DMS53 (cell line): ENCODE measurements around the gene ASTN1.

Experiments
- DNase-seq: peaks from one replicate; lab custom pipeline; 2025; lab: John Stamatoyannopoulos, UW

Gene ASTN1

DNA sequence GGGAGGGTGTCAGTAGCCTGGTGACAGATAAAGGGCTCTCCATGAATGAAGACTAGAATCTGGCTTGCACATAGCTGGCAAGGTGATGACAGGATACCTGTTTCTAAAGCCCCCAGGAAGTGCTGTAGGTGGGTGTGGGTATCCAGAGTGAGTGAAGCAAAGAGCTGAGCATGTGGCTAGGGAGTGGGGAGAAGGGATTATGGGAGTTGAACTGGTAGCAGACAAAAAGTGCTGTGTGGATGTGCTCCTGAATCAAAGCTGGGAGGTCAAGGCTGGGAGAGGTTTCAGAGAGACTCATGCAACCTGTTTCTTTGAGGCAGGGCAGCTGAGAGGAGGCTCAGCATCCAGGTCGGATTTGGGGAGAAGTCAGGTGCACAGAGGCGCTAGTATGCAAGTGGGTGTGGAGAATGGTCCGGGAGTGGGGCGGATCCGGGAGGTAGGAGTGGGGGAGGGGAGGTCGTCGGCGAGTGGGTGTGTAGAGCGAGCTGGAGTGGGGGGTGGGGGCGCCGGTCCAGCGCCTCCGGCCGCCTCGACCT lies 600 bp downstream of the ASTN1 start:
- peak; percentile 44 for DNase-seq

DNA sequence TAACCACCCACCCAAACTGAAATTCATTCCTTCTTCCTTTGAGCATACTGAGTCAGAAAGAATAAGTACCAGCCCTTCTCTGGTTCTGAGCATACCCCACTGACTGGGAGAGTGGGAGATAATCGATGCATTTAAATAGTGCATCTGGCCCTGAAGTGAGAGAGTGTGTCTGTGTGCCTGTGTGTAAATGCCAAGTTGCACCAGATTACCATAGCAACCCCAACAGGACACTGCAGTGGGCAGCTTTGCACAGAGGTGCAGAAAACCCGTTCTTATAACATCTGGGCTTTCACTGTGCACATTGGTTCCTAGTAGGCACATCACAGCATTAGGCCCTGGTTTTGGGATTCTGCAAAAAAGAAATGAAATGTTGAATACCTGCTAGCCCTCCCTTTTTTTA lies 2.3 kb downstream of the ASTN1 start:
- DNase-seq: no peak

DNA sequence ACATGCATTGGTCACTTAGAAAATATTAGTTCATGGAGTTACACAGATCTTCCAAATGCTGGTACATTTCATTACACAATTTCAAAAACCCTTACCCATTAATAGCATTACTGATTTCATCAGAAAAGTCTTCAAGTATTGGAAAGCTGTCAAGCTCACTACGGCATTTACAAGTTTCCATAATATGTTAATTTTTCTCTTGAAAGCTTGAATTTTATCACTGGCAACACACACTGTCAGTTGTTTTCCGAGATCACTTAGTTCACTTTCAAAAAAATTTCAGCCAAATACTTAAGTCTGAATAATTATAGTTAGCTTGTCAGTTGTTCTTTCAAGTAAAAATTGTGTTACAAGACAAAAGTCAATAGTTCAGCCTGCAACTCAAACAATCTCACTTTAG lies 18.0 kb downstream of the ASTN1 start:
- no peak for DNase-seq

DNA sequence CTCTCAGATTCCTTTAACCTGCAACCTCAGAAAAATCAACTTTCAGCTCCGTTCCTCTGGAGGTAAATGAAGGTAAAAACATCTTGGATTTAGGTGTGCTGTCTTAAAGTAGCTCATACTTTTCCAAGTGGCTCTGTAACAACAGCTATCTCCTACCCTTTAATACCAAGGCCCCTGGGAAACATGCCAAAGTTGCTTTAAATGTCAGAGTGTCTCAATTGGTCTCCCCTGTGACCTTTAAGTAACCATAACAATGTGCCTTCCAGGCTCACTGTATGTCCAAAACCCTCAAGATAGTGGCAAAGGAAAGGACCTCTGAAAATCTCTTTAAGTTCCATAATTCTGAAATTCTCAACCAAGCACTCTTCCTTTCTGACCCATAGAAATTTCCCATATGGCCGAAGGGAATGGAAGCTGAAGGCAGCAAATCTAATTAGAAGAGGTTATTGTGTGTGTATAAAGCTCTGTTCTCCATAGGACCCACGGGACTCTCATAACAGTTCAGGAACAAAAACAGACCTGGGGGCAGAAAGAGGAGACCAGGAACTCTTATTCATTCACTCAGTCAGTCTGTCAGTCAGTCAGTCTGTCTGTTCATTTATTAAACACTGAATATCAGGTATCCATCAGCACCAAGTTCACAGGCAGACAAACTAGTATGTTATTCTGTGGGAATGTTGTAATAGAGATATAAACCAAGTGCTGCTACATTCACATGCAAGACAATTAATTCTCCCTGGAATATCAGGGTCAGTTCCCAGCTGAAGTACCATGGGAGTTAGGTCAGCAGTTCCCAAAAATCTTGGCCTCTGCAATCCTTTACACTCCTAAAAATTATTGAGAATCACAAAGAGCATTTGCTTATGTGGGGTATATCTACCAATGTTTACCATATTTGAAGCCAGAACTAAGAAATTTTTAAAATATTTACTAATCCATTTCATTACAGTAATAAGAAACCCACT lies 19.1 kb downstream of the ASTN1 start:
- no peak for DNase-seq

DNA sequence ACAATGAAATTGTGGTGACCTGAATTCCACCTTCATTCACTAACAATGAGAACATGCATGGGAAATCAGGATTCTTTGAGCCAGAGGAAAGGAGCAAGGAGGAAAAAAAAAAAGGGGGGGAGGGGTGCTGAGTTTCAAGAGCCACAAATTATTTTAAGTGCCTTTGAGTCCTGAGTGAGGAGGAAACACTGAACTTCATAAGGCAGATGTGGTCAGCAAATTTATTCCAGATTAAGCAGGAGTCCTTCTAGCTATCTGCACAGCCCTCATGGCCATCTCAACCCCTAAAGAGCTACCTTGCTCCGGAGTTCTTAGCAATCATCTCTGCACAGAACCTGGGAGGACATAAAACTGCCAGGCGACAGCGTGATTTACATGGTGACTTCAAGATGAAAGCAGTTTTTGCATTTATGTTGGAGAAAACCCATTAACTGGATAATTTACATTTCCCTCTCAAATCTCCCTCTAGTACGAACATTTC lies 21.7 kb downstream of the ASTN1 start:
- DNase-seq: no peak

DNA sequence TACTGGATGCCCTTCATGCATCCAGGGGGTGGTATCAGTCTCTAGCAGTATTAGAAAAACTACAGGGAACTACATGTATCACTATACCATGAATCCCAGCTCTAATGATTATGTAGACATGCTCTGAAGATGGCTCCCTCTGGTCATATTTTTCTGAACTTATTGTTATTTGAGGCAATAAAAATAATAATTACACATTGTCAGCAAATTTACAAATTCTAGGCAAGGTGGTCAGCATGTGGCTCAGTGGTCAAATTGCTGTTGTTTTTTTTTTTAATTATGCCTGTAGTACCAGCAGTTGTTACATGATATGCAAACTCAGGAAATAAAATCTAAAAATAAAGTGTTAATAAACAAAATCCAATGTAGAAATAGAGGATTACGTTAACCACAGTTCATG lies 22.5 kb downstream of the ASTN1 start:
- no peak for DNase-seq

DNA sequence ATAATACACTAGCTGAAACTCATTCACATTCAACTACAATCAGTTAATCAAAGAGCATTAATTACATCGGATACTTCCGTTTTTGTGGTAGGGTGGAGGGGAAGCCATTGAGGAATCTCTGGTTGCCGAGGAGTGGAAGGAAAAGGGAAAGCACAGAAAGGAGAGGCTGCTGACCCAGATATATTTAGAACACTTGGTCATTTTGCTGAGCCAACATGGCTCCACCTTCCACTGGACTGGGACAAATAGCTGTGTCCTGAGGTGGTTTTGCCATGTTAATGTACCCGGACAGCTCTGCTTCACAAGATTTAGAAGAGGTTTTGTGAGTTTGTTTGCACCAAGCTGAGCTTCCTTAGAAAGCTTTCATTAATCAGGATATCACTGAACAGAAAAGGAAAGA lies 26.2 kb downstream of the ASTN1 start:
- no peak for DNase-seq

DNA sequence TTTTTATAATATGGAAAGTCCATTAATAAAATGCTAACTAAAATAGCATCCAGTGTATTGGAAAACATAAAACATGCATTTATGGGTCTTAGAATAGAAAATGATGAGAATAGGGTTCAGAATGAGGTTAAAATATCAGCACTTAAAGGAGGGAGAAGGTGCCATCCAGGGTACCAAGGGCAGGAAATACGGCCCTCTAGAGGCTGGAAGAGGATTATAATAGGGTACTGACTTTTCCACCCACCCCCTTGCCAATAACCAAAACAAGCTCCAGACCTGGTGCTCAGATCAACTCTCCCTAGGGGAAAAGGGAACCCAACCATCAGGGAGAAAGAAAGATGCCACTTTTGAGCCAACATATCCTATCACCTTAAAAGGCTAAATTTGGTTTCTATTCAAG lies 26.7 kb downstream of the ASTN1 start:
- DNase-seq: no peak

DNA sequence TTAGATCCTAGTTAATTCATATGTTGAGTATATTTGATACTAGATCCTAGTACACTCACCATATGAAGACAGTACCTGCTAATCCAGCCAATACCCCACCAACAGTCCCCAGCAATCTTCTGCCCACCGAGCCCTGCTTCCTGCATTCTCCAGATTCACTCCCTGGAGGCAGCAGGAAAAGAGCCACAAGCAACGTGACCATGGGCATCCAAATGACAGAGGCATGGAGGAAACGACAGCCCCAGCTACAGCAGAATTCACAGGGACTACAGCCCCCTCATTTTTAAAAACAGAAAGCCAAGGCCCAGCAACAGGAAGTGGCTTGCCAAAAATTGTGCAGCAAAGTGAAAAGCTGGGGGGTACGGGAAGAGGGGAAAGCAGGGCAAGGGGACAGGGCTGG lies 29.3 kb downstream of the ASTN1 start:
- DNase-seq: no peak

DNA sequence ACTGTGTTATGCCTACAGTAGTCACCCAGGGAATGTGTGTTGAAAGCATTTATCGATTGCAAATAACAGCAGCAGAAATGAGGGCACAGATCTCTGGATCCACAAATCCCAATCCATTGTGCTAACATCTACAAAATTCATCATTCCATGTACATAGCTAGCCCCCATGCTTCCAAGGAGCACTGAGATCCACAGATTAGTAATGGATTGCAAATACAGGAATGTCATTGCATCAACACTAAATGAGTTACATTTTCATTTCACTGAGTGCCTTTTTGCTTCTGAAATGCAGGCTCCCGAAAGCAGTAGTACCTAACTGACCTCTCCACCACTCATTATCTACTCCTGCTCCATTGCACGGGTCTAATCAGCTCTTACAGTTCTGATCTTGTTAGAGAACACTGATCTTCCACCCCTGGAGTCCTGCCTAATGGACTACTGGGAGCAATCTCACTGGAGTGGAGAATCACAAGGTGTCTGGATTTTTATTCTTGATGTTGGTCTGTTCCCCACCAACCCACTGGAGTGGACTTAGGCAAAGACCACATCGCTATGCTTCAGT lies 30.5 kb downstream of the ASTN1 start:
- no peak for DNase-seq

DNA sequence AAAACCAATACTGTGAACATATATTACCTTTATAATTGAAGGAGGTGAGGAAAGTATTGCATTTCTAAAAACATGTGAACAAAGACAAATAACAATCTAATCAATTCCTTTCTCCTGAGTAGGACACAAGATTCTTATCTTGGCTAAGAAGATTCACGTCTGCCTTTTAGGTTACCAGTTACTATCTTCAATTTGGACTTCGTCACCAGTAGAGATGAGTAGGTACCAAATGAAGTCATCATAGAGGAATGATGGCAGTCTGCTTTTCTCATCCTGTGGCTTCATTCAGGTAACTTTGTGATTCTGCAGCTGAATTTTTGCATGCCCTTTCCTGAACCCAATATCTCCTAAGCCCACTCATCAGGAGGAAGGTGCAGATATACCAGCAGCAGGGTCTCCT lies 32.4 kb downstream of the ASTN1 start:
- no peak for DNase-seq

DNA sequence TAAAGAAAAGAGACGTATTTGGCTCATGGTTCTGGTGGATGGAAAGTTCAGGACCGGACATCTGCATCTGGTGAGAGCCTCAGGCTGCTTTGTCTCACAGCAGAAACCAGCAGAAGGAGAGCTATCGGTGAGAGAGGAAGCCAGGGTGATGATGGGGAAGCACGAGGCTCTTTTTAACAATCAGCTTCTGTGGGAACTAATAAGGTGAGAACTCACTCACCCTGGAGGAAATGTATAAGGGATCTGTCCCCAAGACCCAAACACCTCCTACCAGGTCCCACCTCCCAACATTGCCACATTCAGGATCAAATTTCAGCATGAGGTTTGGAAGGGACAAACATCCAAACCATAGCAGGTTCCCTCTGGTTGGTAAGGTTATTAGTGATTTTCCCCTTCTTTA lies 32.8 kb downstream of the ASTN1 start:
- DNase-seq: no peak

DNA sequence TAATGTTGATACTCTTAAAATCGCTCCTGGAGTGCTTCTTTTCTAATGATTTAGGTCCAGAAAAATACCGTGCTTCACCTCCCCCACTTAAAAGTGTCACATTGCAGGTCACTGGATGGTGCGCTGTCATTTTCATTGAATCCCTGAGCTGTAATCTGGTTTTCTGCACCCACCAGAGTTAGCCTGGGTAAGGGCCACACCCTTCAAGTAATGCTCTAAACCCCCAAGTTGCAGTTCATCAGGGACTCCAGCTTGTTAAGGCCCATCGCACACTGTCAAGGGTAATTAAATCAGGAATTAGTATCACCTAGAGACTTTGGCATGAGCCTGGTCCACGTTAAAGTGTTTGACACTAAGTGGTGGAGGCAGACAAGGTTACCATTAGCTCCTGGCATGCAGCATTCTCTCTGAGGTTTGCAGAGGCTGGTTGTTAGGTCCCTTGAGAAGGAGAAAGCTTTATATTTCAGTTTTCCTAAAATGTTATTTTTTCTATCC lies 34.0 kb downstream of the ASTN1 start:
- no peak for DNase-seq

DNA sequence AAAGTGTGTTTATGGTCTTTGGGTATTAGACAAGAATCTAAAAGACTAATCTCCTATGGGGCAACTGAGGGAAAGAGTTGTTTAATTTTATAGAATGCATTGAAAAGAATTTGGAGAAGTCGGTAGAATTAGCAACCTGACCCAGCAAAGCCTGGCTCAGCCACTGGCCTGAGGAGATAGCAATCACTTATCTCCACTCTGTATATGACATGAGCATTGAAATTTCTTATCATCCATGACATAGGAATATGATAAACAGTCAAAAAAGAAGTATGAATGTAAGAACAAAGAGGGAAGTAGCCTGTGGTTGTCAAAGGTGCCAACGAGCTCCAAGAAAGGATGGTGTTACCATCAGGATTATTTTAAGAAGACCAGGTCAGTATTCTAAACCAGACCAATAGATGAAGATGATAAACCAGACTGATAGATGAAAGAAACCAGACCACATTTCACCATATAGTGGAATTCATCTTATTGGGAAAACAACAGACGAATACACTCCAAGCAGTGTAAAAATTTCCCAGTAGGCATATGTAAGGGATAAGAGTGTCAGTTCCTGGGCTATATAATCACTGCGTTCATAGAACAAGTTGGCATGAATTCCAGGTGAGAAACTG lies 35.7 kb downstream of the ASTN1 start:
- DNase-seq: no peak

DNA sequence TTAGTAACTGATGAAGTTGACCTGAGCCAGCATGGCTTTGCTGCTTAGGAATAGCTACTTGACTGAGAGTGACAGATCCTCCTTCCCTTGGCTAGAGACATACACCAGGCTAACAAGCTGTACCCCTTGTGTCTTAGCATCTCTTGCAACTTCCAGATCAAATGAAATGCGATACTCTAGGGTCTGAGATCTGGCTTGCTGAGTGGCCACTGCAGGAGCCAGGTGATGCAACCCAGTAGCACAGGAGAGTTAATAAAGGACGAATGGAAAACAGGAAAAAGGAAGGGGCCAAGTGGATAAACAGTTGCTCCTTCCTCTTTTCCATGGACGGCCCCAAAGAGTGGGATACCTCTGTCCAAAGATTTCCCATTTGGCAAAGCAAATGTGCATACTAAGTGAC lies 38.2 kb downstream of the ASTN1 start:
- no peak for DNase-seq

DNA sequence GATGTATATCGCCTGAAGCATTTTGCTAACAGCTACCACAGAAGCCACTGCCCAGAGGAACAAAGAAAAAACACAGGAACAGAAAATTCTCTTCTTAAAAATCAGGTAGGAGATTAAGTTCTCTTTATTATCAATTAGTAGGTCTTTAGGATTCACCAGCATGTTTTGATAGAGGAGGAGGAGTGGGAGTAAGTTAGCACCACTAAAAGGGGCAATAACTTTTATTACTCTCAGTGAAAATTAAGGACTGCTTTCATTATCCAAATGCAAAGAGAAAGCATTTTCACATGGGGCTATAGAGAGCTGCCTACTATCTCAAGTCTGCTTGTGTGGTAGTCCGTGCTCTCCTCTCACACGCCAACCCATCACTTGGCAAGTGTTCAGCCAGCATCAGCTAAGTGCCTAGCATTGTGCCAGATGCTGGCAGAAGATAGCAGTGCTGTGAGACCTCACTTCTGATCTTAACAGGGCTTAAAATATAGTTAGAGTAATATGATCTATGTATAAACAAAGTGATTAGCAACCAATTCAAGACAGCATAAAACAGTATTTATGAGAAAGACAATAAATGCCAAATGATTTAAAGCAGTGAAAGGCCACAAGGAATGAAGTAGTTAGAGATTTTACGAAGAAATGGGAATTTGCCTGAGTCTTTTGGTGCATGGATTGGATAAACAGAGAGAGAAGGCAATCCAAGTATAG lies 39.8 kb downstream of the ASTN1 start:
- DNase-seq: no peak

DNA sequence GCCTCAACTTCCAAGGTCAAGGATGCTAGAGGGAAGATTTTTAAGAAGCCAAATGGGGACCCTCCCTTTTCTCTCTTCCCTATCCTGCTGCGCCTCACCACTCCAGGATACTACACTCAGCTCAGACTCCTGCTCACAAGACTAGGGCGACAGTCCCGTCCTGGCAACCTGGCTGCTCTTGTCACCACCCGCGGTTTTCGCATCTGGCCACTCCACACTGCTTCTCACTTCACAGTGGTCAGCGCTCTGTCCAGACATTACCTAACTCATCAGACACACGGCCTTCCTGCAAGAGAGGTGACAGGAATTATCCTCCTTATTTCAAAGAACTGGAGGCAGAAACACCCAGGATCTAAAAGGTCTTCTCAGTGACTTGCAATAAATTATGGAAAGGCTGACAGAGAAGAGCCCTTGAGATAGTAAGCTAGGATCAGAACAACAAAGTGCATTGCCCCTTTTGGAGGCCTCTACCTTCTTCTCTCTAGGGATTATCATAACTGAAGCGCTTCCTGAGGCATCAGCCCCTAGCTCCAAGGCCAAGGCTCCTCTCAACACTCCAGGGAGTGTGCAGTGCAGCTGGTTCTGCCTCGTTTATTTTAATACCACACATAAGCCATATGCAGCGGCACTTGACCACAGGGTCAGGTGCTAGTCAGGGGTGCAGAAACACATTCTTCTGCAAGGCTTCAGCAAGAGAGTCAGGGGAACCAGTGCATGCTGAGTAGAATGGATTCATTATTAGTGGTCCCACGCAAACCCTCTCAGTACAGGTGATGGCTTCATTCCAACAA lies 41.9 kb downstream of the ASTN1 start:
- peak; percentile 13 for DNase-seq

DNA sequence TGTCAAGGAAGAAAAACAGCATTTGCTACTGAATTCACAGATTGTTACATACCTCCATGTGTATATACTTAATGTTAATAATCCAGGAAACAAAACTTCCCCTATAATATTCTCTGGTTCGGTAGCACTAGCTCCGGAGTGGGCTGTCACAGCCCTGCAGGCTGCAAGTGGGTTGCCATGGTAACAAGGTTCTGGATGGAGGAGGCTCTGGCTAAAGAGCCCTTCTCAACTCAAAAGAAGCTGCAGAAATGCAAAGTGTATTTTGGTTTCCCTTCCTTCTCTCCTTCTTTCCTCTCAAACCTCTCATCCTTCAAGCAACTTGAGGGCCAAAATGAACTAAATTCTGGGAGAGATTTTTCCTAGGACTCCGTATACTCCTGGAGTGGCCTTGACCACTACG lies 45.2 kb downstream of the ASTN1 start:
- peak; percentile 18 for DNase-seq

DNA sequence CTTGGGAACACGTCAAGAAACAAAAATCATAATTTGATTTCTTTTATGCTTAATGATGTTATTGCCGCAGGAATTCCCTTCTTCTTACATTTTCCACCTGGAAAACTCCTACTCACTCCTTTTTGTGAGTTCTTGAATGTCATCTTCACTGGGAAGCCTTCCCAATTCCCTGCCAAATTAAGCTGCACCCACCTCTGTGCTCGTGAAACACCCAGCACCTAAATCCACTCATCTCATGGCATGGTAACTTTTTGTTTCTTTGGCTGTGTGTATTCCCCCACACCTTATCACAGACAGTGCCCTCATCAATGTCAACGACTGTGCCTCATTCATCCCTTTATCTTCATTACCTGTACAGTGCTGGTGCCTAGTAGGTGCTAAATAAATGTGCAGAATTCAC lies 45.6 kb downstream of the ASTN1 start:
- DNase-seq: no peak

DNA sequence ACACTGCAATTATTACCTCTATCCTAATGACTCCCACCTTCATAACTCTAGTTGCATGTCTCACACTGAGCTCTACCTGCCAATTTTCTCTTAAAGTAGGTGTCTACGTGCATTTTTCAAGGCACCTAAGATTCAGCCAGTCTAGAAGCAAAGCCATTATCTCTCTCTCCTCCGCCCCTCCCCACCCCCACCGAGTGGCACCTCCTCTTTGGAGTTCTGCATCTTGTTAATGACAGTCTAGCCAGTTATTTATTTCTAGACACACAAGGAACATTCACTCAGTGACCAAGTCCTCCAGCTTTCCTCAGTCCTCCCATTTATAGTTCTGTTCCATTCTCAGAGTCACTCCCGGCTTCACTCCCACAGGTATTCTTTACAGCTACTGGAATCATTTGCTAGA lies 47.6 kb downstream of the ASTN1 start:
- no peak for DNase-seq
